Measurements from ENCODE around the gene PRR20G.

- no peak for TF ChIP-seq CTCF (IDR thresholded peaks at IDR 0.05)
- TF ChIP-seq POLR2A (IDR thresholded peaks at IDR 0.05) = no peak
- no peak for TF ChIP-seq EP300 (IDR thresholded peaks at IDR 0.05)
Measured at GRCh38 chr3:127252446-127252845, 35.4 kb downstream of the PRR20G start.
